ENCODE results near the gene MEI1. TPM values are rescaled to one million over a fixed set of nuclear protein-coding genes. Genes with fewer than 3 reads are reported as not detected.

Gene MEI1
- total and polyA plus RNA-seq, 9 donors = 0.49 to 1.6 (median 0.98) TPM

DNA sequence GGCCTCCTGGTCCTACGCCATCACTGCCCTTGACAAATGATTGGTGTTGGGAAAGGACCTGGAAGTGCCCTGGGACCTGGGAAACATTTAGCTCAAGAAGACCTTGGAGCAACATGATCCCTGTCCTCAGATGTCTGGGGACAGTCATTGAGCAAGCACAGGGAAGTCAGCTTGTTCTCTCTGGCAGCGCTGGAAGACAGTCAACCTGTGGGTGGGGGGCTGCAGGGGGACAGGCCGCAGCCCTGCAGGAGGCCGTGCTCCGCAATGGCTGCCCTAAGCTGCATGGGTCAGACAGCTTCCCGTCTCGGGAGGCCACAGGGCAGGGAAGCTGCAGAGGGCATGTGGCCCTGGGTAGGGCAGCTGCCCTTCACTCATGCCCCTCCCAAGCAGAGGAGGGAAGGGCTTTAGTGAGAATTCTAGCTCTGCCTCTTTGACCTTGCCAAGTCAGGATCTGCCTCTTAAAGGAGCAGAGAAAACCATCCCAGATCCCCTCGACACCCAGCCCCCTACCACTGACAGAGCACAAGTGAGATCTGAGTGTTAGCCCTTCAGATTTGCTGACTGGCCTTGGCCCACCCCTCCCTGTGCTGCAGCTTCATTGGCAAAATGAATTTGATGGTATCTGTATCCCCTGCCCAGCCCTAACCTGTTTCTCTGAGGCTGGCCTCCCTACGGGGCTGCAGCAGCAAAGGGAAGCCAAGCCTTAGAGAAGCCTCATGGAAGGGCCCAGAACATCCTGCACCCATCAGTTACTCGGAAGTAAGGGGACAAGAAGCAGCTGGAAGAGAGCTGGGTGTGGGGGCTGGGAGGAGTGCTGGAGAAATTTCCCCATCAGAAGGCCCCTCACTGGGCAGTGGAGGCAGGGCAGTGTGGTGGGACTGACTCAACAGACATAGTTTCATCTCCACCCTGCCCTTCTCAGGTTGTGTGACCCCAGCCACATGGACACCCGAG lies 127.4 kb downstream of the MEI1 start:
- Histone ChIP-seq H3K36me3 (ENCODE audit: control insufficient read depth, insufficient read depth, low read length) (peaks cover 21% of the 10 kb centered on the region), H3K27me3 (ENCODE audit: control insufficient read depth, insufficient read depth, low read length) (no peaks in the 10 kb centered on the region), H3K4me1 (ENCODE audit: control insufficient read depth, insufficient read depth, low read length) (peaks cover 58% of the 10 kb centered on the region), H3K9me3 (replicated peaks; ENCODE audit: control insufficient read depth, low read depth, low read length) (no peaks in the 10 kb centered on the region), H3K27ac (ENCODE audit: low read length) (peak overlapping the region; percentile 84), H3K4me3 (ENCODE audit: low read length) (no peak overlapping the region)
- 31% methylated on average over 6 of the region's 11 CpGs for WGBS (ENCODE audit: insufficient coverage)
- DNase-seq = no peak

DNA sequence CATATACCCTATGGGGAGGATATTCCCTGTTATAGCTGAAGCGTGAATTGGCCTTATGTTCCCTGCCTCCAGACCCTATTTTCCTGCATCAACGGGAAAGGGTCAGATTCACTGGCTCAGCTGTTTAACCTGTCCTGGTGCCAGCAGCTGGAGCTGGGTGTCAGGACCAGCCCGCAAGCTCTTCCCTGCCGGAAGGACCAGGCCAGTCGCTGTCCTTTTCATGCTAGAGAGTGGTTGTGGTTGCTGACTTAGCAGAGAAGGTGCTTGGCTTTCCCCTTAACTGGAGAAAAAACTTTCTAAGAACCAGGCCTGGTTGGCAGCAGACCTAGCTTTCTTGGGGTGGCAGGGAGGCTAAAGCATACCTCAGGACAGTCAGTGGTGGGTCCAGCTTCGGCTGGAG lies 128.4 kb downstream of the MEI1 start:
- Histone ChIP-seq H3K27ac (ENCODE audit: low read length) (peak overlapping the region; percentile 84), H3K4me1 (ENCODE audit: control insufficient read depth, insufficient read depth, low read length) (peaks cover 66% of the 10 kb centered on the region), H3K36me3 (ENCODE audit: control insufficient read depth, insufficient read depth, low read length) (peaks cover 21% of the 10 kb centered on the region), H3K4me3 (ENCODE audit: low read length) (no peak overlapping the region), H3K27me3 (ENCODE audit: control insufficient read depth, insufficient read depth, low read length) (no peaks in the 10 kb centered on the region), H3K9me3 (replicated peaks; ENCODE audit: control insufficient read depth, low read depth, low read length) (no peaks in the 10 kb centered on the region)
- WGBS (ENCODE audit: insufficient coverage) = 56% methylated on average over 5 of the region's 6 CpGs
- peak; percentile 70 for DNase-seq

DNA sequence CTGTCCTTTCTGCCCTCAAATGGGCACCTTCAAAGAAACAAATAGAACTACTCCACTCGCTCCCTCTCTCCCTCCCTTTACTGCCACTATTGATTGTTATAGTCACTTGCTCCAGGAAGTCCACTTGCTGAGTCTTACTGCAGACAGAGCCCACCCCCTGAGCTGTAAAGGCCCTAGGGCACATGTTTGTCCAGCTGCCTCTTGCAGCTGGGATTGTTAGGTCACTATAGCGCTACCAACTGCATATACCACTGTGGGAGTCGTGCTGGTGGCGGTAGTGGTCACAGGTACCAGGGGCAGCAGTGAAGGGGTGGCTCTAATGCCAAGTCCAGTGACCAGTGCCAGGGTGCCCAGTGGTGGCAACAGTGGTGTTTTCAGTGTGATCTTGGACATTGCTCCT lies 129.2 kb downstream of the MEI1 start:
- WGBS (ENCODE audit: insufficient coverage) = 61% methylated on average over 3 of the region's 4 CpGs
- Histone ChIP-seq H3K27me3 (ENCODE audit: control insufficient read depth, insufficient read depth, low read length) (no peaks in the 10 kb centered on the region), H3K36me3 (ENCODE audit: control insufficient read depth, insufficient read depth, low read length) (peaks cover 20% of the 10 kb centered on the region), H3K4me3 (ENCODE audit: low read length) (no peak overlapping the region), H3K9me3 (replicated peaks; ENCODE audit: control insufficient read depth, low read depth, low read length) (no peaks in the 10 kb centered on the region), H3K4me1 (ENCODE audit: control insufficient read depth, insufficient read depth, low read length) (peaks cover 66% of the 10 kb centered on the region), H3K27ac (ENCODE audit: low read length) (peak overlapping the region; percentile 84)
- no peak for DNase-seq

DNA sequence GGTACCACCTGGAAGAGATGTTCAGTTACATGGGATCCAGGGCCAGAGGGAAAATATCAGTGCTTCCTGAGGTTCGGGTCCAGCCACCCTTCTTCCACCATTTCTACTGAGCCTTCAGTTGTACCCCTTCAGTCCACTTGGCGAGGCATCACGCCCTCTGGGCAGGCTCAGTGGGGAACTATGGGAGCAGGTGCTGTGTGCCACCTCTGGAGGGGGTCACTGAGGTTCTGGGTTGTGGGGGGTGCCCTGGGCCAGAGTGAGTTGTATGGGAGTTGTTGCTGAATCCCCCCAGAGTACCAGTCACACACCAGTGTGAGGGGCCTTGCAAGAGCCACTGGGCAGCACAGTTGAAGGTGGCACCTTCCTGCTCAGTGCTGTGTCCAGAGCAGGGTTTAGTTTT lies 130.9 kb downstream of the MEI1 start:
- Histone ChIP-seq H3K36me3 (ENCODE audit: control insufficient read depth, insufficient read depth, low read length) (peaks cover 17% of the 10 kb centered on the region), H3K9me3 (replicated peaks; ENCODE audit: control insufficient read depth, low read depth, low read length) (no peaks in the 10 kb centered on the region), H3K27me3 (ENCODE audit: control insufficient read depth, insufficient read depth, low read length) (no peaks in the 10 kb centered on the region), H3K4me1 (ENCODE audit: control insufficient read depth, insufficient read depth, low read length) (peaks cover 63% of the 10 kb centered on the region), H3K4me3 (ENCODE audit: low read length) (no peak overlapping the region), H3K27ac (ENCODE audit: low read length) (no peak overlapping the region)
- WGBS (ENCODE audit: insufficient coverage) = no CpG with 5 or more reads among the region's 3 CpGs
- no peak for DNase-seq

DNA sequence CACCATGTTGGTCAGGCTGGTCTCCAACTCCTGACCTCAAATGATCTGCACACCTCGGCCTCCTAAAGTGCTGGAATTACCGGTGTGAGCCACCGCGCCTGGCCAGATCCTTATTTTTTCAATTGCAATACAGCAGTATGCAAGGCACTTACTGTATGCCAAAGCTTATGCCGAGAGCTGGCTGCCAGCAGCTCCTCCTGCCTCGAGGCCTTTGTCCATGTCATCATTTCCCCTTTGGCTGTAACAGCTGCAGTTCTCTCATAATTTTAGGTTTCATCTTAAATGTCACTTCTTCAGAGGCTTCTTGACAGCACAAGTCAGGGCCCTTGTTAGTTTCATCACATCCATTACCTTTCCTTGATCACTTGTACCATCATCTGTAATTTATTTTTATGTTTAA lies 132.1 kb downstream of the MEI1 start:
- H3K9me3 ChIP-seq (replicated peaks; ENCODE audit: control insufficient read depth, low read depth, low read length) = no peaks in the 10 kb centered on the region
- H3K27ac ChIP-seq (ENCODE audit: low read length) = peak overlapping the region; percentile 99
- peaks cover 50% of the 10 kb centered on the region for H3K4me1 ChIP-seq (ENCODE audit: control insufficient read depth, insufficient read depth, low read length)
- no peaks in the 10 kb centered on the region for H3K27me3 ChIP-seq (ENCODE audit: control insufficient read depth, insufficient read depth, low read length)
- DNase-seq = peak; percentile 80
- WGBS (ENCODE audit: insufficient coverage) = 26% methylated on average over 6 of the region's 6 CpGs
- H3K4me3 ChIP-seq (ENCODE audit: low read length) = no peak overlapping the region
- H3K36me3 ChIP-seq (ENCODE audit: control insufficient read depth, insufficient read depth, low read length) = peaks cover 15% of the 10 kb centered on the region

DNA sequence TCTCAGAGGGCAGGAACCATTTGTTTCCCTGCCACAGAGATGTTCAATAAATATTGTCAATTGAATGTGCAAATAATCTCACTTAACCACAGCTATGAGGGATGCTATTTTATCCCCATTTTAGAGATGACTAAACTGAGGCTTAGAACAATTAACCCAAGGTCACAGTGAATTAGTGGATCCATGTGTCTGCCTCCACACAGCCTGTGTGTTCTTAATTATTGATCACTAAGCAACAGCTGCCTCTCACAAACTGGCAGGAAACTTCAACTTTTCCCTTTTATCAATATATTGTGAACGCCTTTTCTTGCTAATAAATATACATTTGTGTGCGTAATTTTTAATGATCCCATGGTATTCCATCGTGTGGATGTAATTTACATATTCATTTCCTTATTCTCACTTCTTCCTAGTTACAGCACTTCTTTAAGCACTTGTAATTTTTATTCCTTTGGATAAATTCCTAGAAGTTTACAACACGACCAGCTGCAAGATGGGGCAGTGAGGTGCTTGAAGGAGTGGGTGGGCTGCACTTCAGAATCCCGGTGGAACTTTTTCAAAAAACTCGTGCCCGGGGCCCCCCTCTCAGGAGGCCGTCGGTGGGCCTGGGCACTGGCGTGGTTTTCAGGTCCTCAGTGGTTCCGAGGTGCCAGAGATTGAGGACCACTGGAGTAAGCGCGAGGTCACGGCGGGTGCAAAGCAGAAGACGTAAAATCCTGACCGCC lies 132.7 kb downstream of the MEI1 start:
- H3K27me3 ChIP-seq (ENCODE audit: control insufficient read depth, insufficient read depth, low read length) = no peaks in the 10 kb centered on the region
- peak overlapping the region; percentile 99 for H3K27ac ChIP-seq (ENCODE audit: low read length)
- no peaks in the 10 kb centered on the region for H3K9me3 ChIP-seq (replicated peaks; ENCODE audit: control insufficient read depth, low read depth, low read length)
- peaks cover 44% of the 10 kb centered on the region for H3K4me1 ChIP-seq (ENCODE audit: control insufficient read depth, insufficient read depth, low read length)
- peak; percentile 69 for DNase-seq
- H3K36me3 ChIP-seq (ENCODE audit: control insufficient read depth, insufficient read depth, low read length) = peaks cover 19% of the 10 kb centered on the region
- peak overlapping the region; percentile 82 for H3K4me3 ChIP-seq (ENCODE audit: low read length)
- under 1% methylated on average over 13 of the region's 17 CpGs for WGBS (ENCODE audit: insufficient coverage)

DNA sequence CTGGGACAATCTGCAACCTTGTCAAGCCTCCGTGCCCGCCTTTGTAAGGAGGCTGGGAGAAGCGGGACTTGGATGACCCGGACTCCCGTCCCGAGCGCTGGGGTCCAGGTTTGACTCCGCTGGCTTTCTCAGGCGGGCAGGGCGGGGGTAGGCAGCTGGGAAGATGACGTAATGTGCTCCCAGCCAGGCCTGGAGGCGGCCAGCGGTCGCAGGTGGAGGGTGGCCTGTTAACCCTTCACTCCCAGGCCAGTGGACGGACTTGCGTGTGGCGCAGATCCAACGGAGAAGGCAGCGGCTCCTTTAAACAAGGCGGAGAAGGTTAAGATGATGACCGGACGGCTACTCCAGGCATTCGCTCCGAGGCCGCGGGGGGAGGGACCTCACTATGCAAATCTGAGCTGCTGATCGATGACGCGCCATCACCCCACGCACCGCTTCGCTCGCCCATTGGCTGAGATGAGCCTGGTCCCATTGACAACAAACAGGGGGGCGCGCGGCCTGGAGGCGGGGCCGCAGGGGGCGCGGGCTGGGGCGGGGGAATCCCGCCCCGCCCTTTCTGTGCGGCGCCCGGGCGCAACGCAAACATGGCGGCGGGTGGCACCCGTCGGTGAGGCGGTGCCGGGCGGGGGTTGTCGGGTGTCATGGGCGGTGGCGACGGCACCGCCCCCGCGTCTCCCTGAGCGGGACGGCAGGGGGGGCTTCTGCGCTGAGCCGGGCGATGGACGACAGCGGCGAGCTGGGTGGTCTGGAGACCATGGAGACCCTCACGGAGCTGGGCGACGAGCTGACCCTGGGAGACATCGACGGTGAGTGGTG lies 133.5 kb downstream of the MEI1 start, which contains the start of gene SREBF2:
SREBF2 (plus strand) TSS at position 553 of the 816 bp plus-strand sequence; CDS start at position 719, 166 bp downstream.
- Histone ChIP-seq H3K36me3 (ENCODE audit: control insufficient read depth, insufficient read depth, low read length) (peaks cover 22% of the 10 kb centered on the region), H3K9me3 (replicated peaks; ENCODE audit: control insufficient read depth, low read depth, low read length) (no peaks in the 10 kb centered on the region), H3K27ac (ENCODE audit: low read length) (peak within 1 kb of the TSS; percentile 99), H3K27me3 (ENCODE audit: control insufficient read depth, insufficient read depth, low read length) (no peaks in the 10 kb centered on the region), H3K4me1 (ENCODE audit: control insufficient read depth, insufficient read depth, low read length) (peaks cover 37% of the 10 kb centered on the region), H3K4me3 (ENCODE audit: low read length) (peak within 1 kb of the TSS; percentile 82)
- under 1% methylated on average over 75 of the region's 75 CpGs for WGBS (ENCODE audit: insufficient coverage)
- DNase-seq = peak; percentile 100

DNA sequence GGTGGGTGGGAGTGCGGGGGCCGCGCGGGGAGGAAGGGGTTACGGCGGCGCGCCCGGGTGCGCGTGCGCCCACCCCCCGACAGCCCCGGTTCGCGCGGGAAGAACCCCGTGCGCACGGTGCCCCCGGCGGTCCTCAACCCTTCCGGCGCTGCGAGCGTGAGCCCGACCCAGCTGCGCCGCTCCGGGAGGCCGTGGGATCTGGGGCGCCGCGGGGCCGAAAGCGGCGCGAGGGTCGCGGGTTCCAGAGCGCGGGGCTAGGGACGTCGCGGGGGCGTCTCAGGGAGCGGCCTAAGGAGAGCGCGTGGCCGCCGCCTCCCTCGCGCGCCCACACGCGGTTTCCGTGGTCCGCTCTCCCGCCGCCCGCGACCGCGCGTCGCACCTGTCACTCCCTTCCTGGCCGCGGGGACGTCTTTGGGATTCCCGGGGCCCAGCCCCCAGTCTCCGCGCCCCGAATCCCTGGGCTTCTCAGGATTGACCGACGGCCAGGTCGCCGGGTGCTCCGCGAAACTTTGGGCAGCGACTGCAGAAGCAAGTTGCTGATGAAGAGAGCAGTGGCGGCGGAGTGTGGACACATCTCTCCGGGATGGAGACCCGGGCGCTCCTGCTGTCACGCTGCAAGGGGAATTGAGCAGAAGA lies 134.2 kb downstream of the MEI1 start:
- peaks cover 26% of the 10 kb centered on the region for H3K36me3 ChIP-seq (ENCODE audit: control insufficient read depth, insufficient read depth, low read length)
- WGBS (ENCODE audit: insufficient coverage) = under 1% methylated on average over 85 of the region's 86 CpGs
- peak; percentile 68 for DNase-seq
- no peaks in the 10 kb centered on the region for H3K9me3 ChIP-seq (replicated peaks; ENCODE audit: control insufficient read depth, low read depth, low read length)
- H3K27ac ChIP-seq (ENCODE audit: low read length) = peak overlapping the region; percentile 95
- peaks cover 29% of the 10 kb centered on the region for H3K4me1 ChIP-seq (ENCODE audit: control insufficient read depth, insufficient read depth, low read length)
- H3K4me3 ChIP-seq (ENCODE audit: low read length) = peak overlapping the region; percentile 82
- no peaks in the 10 kb centered on the region for H3K27me3 ChIP-seq (ENCODE audit: control insufficient read depth, insufficient read depth, low read length)
